GM12878 (cell line): ENCODE measurements around the gene ENPP1.

Source experiments
- CBFB ChIP-seq: IDR thresholded peaks from 2 replicates; pipeline ENCODE4 v1.6.1; 2016; ENCODE audit warnings: antibody characterized with exemption, low read depth
- CBX3 ChIP-seq: fragments of 200-600 bp; sonication (generic); IDR thresholded peaks from 2 replicates; pipeline ENCODE4 v1.6.1; 2016; ENCODE audit warnings: low read depth, borderline replicate concordance
- EP300 ChIP-seq, 2 experiments: fragments of 150-350 bp in 1 of 2; IDR thresholded peaks; 2 replicates each; pipeline ENCODE4 v1.6.1; 2011 to 2012; ENCODE audit warnings: low read depth in 2 of 2, low read length in 2 of 2, borderline replicate concordance in 1 of 2, improper control_type of control experiment in 1 of 2, inconsistent platforms in 1 of 2; ENCODE audit not compliant: control insufficient read depth in 1 of 2
- EZH2 ChIP-seq: IDR thresholded peaks from 2 replicates; pipeline ENCODE4 v1.6.1; 2012; ENCODE audit warnings: low read depth, mild to moderate bottlenecking, control low read depth, inconsistent platforms, low read length, borderline replicate concordance; ENCODE audit not compliant: control insufficient read depth
- NFYA ChIP-seq: IDR thresholded peaks from 2 replicates; pipeline ENCODE4 v1.6.1; 2011; ENCODE audit warnings: low read depth, mild to moderate bottlenecking, low read length, improper control_type of control experiment, borderline replicate concordance
- POLR2A ChIP-seq: IDR thresholded peaks from 2 replicates; pipeline ENCODE4 v1.6.1; 2011; ENCODE audit warnings: low read depth, mild to moderate bottlenecking, low read length
- POLR2AphosphoS5 ChIP-seq: IDR thresholded peaks from 2 replicates; pipeline ENCODE4 v1.6.1; 2011; ENCODE audit warnings: mild to moderate bottlenecking, low read length, inconsistent platforms
- TF ChIP-seq, protein P1 (sequence below): IDR thresholded peaks from 2 replicates; pipeline ENCODE4 v1.6.1; 2012; ENCODE audit warnings: low read length, inconsistent platforms

DNA sequence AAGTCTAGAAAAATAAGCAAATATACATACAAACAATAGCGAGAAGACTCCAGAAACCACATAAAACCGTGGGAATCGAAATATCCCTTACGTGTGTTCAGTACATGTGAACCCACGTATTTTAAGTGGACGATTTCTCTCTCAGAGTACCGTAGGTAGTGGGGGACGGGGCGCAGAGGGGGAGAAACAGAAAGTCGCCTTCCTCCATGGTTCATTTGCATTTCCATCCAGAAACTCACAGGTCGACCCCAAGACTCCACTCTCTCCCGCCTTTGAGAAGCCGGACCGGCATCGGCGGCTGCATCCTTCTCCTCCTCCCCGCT, 538 bp upstream of the ENPP1 start:
- no peak for TF ChIP-seq POLR2AphosphoS5
- no peak for TF ChIP-seq CBFB
- TF ChIP-seq EZH2 = no peak
- TF ChIP-seq, protein P1, sequence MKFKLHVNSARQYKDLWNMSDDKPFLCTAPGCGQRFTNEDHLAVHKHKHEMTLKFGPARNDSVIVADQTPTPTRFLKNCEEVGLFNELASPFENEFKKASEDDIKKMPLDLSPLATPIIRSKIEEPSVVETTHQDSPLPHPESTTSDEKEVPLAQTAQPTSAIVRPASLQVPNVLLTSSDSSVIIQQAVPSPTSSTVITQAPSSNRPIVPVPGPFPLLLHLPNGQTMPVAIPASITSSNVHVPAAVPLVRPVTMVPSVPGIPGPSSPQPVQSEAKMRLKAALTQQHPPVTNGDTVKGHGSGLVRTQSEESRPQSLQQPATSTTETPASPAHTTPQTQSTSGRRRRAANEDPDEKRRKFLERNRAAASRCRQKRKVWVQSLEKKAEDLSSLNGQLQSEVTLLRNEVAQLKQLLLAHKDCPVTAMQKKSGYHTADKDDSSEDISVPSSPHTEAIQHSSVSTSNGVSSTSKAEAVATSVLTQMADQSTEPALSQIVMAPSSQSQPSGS = no peak
- no peak for TF ChIP-seq CBX3
- TF ChIP-seq EP300 (IDR thresholded peaks at IDR 0.05; ENCODE audit: borderline replicate concordance in 1 of 2, control insufficient read depth in 1 of 2, low read depth in 2 of 2, low read length in 2 of 2) = no peak
- no peak for TF ChIP-seq POLR2A
- TF ChIP-seq NFYA = no peak
